Adrenal gland (tissue), 5 donors: ENCODE results near the gene ARHGAP22.

Experiments
- CTCF ChIP-seq, 6 experiments: fragments of 450-650 bp in 4 of 6; fragments of 200-600 bp in 2 of 6; sonication (generic) in 1 of 6; IDR thresholded peaks; 1 replicate in 5 of 6; 2 replicates in 1 of 6; pipeline versions ENCODE4 v1.5.1 to v1.8.0; 2016 to 2021; ENCODE audit warnings: antibody characterized with exemption in 6 of 6, mild to moderate bottlenecking in 2 of 6, moderate library complexity in 1 of 6
- POLR2A ChIP-seq, 2 donors: fragments of 450-650 bp; IDR thresholded peaks; one replicate each; pipeline ENCODE4 v1.6.1; 2017; ENCODE audit warnings: antibody characterized with exemption in 2 of 2, mild to moderate bottlenecking in 2 of 2, moderate library complexity in 1 of 2
- donor health status: DM: no; HTN: no; CAD: no.

- TF ChIP-seq CTCF (IDR thresholded peaks at IDR 0.05) (no peak), POLR2A (IDR thresholded peaks at IDR 0.05) (no peak)
Measured at GRCh38 chr10:48582970-48583369, 21.9 kb downstream of the ARHGAP22 start.
